HG03060 (cell line): ENCODE measurements around the gene GUCD1.

Source experiments
- ATAC-seq: cut with Tn5 transposase; IDR thresholded peaks from one replicate; pipeline ENCODE4 v1.9.1; 2021; ENCODE audit warnings: low read depth, moderate number of reproducible peaks; ENCODE audit not compliant: unreplicated experiment

The GUCD1 gene

GRCh38 chr22:24507716-24508115, 47.2 kb downstream of the GUCD1 start:
- ATAC-seq: no peak

- no peak for ATAC-seq
These were observed 48.0 kb downstream of the GUCD1 start for GRCh38 chr22:24506802-24507438.

- no peak for ATAC-seq
These were observed 49.8 kb downstream of the GUCD1 start for GRCh38 chr22:24504956-24505736.

- ATAC-seq: no peak
These were observed 50.4 kb downstream of the GUCD1 start for GRCh38 chr22:24504540-24504939.

- ATAC-seq: no peak
These were observed 51.0 kb downstream of the GUCD1 start for GRCh38 chr22:24503843-24504338.

- no peak for ATAC-seq
These were observed 51.6 kb downstream of the GUCD1 start for GRCh38 chr22:24503137-24503842.

- no peak for ATAC-seq
These were observed 52.4 kb downstream of the GUCD1 start for GRCh38 chr22:24502541-24502940.

- ATAC-seq: no peak
These were observed 52.9 kb downstream of the GUCD1 start for GRCh38 chr22:24502034-24502433.

GRCh38 chr22:24501301-24502005, 53.5 kb downstream of the GUCD1 start:
- ATAC-seq: no peak

GRCh38 chr22:24500277-24500820, 54.6 kb downstream of the GUCD1 start:
- no peak for ATAC-seq

GRCh38 chr22:24499706-24500276, 55.1 kb downstream of the GUCD1 start:
- no peak for ATAC-seq

GRCh38 chr22:24498824-24499223, 56.1 kb downstream of the GUCD1 start:
- no peak for ATAC-seq

- no peak for ATAC-seq
These were observed 57.1 kb downstream of the GUCD1 start for GRCh38 chr22:24497841-24498258.

- ATAC-seq: no peak
These were observed 58.3 kb downstream of the GUCD1 start for GRCh38 chr22:24496661-24497060.

- no peak for ATAC-seq
These were observed 58.7 kb downstream of the GUCD1 start for GRCh38 chr22:24496234-24496633.

GRCh38 chr22:24495365-24495675, 59.6 kb downstream of the GUCD1 start:
- ATAC-seq: no peak

- ATAC-seq: no peak
These were observed 60.2 kb downstream of the GUCD1 start, which contains the start of gene UPB1 for GRCh38 chr22:24494528-24495364. Gene UPB1 (plus strand): TSS chr22:24495332. CDS start chr22:24495404, 72 bp downstream.

- no peak for ATAC-seq
These were observed 60.8 kb downstream of the GUCD1 start for GRCh38 chr22:24494167-24494527.

- ATAC-seq: no peak
These were observed 62.5 kb downstream of the GUCD1 start for GRCh38 chr22:24492391-24492790.
